ENCODE data around the gene OR52B4.
"Not testable (repeated sequence)": the region's sequence is repeated elsewhere in the genome, so short reads cannot be mapped to it uniquely, and the experiment has no call there.

Gene OR52B4

GRCh38 chr11:4370166-4370565 lies 2.0 kb upstream of the OR52B4 start:
- no peak for TF ChIP-seq CTCF (conservative IDR thresholded peaks at IDR 0.05; ENCODE audit: low read length)
- TF ChIP-seq EZH2phosphoT487 (IDR thresholded peaks at IDR 0.05; ENCODE audit: borderline replicate concordance), result no peak
- no peak overlapping the region for H2AFZ ChIP-seq (ENCODE audit: low read length)
- no peak overlapping the region for H3K4me2 ChIP-seq (ENCODE audit: low read depth, low read length, poor library complexity, severe bottlenecking)
- no peak overlapping the region for H3K9ac ChIP-seq (ENCODE audit: low read depth, low read length, poor library complexity, severe bottlenecking)
- H3K4me3 ChIP-seq (ENCODE audit: low read length, poor library complexity, severe bottlenecking), result no peak overlapping the region
- H3F3A ChIP-seq (ENCODE audit: low read depth), result no peaks in the 10 kb centered on the region
- no peaks in the 10 kb centered on the region for H3K9me2 ChIP-seq (replicated peaks; ENCODE audit: low read depth, low read length)
- no peaks in the 10 kb centered on the region for H3K4me1 ChIP-seq (ENCODE audit: insufficient read depth, low read length, poor library complexity, severe bottlenecking)
- no peaks in the 10 kb centered on the region for H4K20me1 ChIP-seq (ENCODE audit: insufficient read depth, low read length, poor library complexity, severe bottlenecking)
- H3K27me3 ChIP-seq (ENCODE audit: insufficient read depth, low read length, poor library complexity, severe bottlenecking), result peaks cover 4% of the 10 kb centered on the region
- no peaks in the 10 kb centered on the region for H3K36me3 ChIP-seq (ENCODE audit: insufficient read depth, low read length)
- no peaks in the 10 kb centered on the region for H3K79me2 ChIP-seq (ENCODE audit: insufficient read depth, low read length)
- no peaks in the 10 kb centered on the region for H3K9me3 ChIP-seq (ENCODE audit: insufficient read depth, low read depth, low read length)

DNA sequence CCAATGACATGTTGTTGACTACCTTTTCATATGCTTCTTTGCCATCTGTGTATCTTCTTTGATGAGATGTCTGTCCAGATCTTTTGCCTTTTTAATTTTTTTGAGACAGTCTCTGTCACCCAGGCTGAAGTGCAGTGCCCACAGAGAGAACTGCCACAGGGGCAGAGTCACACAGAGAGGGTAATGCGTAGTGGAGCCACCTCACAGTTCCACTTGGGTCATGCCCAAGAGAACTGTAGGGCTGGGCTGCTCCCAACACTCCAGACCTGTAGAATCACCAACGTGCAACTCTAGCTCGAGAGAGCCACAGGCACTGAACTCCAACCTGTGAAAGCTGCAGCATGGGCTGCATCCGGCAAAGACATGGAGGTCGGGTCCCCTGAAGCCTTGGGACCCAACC lies 20.0 kb downstream of the OR52B4 start:
- not testable (repeated sequence) for H4K20me1 ChIP-seq (ENCODE audit: insufficient read depth, low read length, poor library complexity, severe bottlenecking); H3K9ac ChIP-seq (ENCODE audit: low read depth, low read length, poor library complexity, severe bottlenecking); H3K27me3 ChIP-seq (ENCODE audit: insufficient read depth, low read length, poor library complexity, severe bottlenecking); H3K9me3 ChIP-seq (ENCODE audit: insufficient read depth, low read depth, low read length); H3K79me2 ChIP-seq (ENCODE audit: insufficient read depth, low read length); H2AFZ ChIP-seq (ENCODE audit: low read length); H3K4me2 ChIP-seq (ENCODE audit: low read depth, low read length, poor library complexity, severe bottlenecking); H3F3A ChIP-seq (ENCODE audit: low read depth); H3K9me2 ChIP-seq (replicated peaks; ENCODE audit: low read depth, low read length); H3K36me3 ChIP-seq (ENCODE audit: insufficient read depth, low read length); H3K4me3 ChIP-seq (ENCODE audit: low read length, poor library complexity, severe bottlenecking); H3K4me1 ChIP-seq (ENCODE audit: insufficient read depth, low read length, poor library complexity, severe bottlenecking)

- H3K9me2 ChIP-seq (replicated peaks; ENCODE audit: low read depth, low read length); H3K9ac ChIP-seq (ENCODE audit: low read depth, low read length, poor library complexity, severe bottlenecking); H2AFZ ChIP-seq (ENCODE audit: low read length); H3F3A ChIP-seq (ENCODE audit: low read depth); H3K79me2 ChIP-seq (ENCODE audit: insufficient read depth, low read length); H3K36me3 ChIP-seq (ENCODE audit: insufficient read depth, low read length); H3K4me3 ChIP-seq (ENCODE audit: low read length, poor library complexity, severe bottlenecking); H3K9me3 ChIP-seq (ENCODE audit: insufficient read depth, low read depth, low read length); H3K27me3 ChIP-seq (ENCODE audit: insufficient read depth, low read length, poor library complexity, severe bottlenecking); H3K4me2 ChIP-seq (ENCODE audit: low read depth, low read length, poor library complexity, severe bottlenecking); H4K20me1 ChIP-seq (ENCODE audit: insufficient read depth, low read length, poor library complexity, severe bottlenecking); H3K4me1 ChIP-seq (ENCODE audit: insufficient read depth, low read length, poor library complexity, severe bottlenecking): not testable (repeated sequence)
Observed at GRCh38 chr11:4345366-4345765, 22.8 kb downstream of the OR52B4 start.

- H3K9me2 ChIP-seq (replicated peaks; ENCODE audit: low read depth, low read length); H3K36me3 ChIP-seq (ENCODE audit: insufficient read depth, low read length): not testable (repeated sequence)
Observed at GRCh38 chr11:4334356-4334755, 33.8 kb downstream of the OR52B4 start.

More at GRCh38 chr11:4334356-4334755, 33.8 kb downstream of the OR52B4 start:
- not testable (repeated sequence) for H3F3A ChIP-seq (ENCODE audit: low read depth); H3K4me3 ChIP-seq (ENCODE audit: low read length, poor library complexity, severe bottlenecking); H3K27me3 ChIP-seq (ENCODE audit: insufficient read depth, low read length, poor library complexity, severe bottlenecking); H3K4me2 ChIP-seq (ENCODE audit: low read depth, low read length, poor library complexity, severe bottlenecking); H3K9me3 ChIP-seq (ENCODE audit: insufficient read depth, low read depth, low read length); H4K20me1 ChIP-seq (ENCODE audit: insufficient read depth, low read length, poor library complexity, severe bottlenecking); H3K4me1 ChIP-seq (ENCODE audit: insufficient read depth, low read length, poor library complexity, severe bottlenecking); H2AFZ ChIP-seq (ENCODE audit: low read length); H3K9ac ChIP-seq (ENCODE audit: low read depth, low read length, poor library complexity, severe bottlenecking); H3K79me2 ChIP-seq (ENCODE audit: insufficient read depth, low read length)

Data from Loucy (cell line).